ENCODE data around the gene CCDC85B.
A peak's percentile ranks its signal among the peaks of the same experiment; 100 is the strongest.
"Not testable (repeated sequence)": the region's sequence is repeated elsewhere in the genome, so short reads cannot be mapped to it uniquely, and the experiment has no call there.

CCDC85B gene

GRCh38 chr11:65890324-65891218, at the start of gene CCDC85B:
CCDC85B (plus strand) TSS chr11:65890673; CDS start chr11:65890784, 111 bp downstream.
- peak; percentile 97 for DNase-seq (ENCODE audit: low read depth)
- TF ChIP-seq CTCF (IDR thresholded peaks at IDR 0.05; ENCODE audit: insufficient read depth, low read depth, low read length, missing control alignments) = no peak
- peak within 1 kb of the TSS; percentile 67 for H3K4me3 ChIP-seq (ENCODE audit: low read length)

DNA sequence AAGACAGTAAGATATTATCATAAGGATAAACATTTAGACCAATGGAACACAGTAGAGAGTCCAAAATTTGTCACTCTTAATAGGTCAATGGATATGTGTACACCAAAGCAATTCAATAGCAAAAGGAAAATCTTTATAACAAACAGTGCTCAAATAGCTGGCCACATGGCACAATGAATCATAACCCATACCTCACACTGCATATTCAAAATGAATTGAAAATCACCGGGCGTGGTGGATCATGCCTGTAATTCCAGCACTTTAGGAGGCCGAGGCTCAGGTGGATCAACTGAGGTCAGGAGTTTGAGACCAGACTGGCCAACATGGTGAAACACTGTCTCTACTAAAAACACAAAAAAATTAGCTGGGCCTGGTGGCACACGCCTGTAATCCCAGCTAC, 48.3 kb upstream of the CCDC85B start:
- H3K4me3 ChIP-seq (ENCODE audit: low read length) = no peak overlapping the region
- TF ChIP-seq CTCF (IDR thresholded peaks at IDR 0.05; ENCODE audit: insufficient read depth, low read depth, low read length, missing control alignments) = no peak
- peak; percentile 44 for DNase-seq (ENCODE audit: low read depth)

DNA sequence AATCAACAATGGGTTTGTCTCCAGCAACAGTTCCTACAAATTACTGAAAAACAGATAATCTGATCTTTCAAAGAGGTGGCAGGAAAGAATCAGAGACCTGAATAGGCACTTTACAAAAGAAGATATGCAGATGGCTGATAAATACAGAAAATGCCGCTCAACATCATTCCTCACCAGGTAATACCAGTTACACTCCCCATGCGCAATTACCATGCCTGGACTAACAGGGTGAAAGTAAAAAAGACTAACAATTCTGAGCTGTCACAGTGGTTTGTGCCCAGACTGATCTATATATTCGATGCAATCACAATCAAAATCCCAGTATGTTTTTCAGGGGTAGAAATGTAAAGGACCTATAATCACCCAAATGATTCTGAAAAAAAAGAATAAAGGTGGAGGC, 46.7 kb upstream of the CCDC85B start:
- no peak for DNase-seq (ENCODE audit: low read depth)
- TF ChIP-seq CTCF (IDR thresholded peaks at IDR 0.05; ENCODE audit: insufficient read depth, low read depth, low read length, missing control alignments) = no peak
- no peak overlapping the region for H3K4me3 ChIP-seq (ENCODE audit: low read length)

DNA sequence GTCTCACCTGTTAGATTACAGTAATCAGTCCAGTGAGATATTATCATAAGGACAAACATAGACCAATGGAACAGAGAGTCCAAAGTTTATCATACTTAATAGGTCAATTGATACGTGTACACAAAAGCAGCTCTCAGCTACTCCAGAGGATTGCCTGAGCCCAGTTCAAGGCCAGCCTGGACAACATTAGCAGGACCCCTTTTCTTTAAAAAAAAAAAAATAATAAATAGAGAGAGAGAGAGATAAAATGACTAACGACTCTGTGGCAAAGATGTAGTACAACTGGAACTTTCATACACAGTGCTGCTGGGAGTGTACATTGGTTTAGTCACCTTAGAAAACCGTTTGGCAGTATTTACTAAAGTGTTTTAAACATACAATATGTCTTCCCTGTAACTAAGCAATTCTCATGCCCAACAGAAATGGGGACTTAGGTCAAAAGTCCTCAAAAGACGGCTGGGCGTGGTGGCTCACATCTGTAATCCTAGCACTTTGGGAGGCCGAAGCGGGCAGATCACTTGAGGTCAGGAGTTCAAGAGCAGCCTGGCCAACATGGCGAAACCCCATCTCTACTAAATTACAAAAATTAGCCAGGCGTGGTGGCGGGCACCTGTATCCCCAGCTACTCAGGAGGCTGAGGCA, 46.1 kb upstream of the CCDC85B start:
- no peak for TF ChIP-seq CTCF (IDR thresholded peaks at IDR 0.05; ENCODE audit: insufficient read depth, low read depth, low read length, missing control alignments)
- DNase-seq (ENCODE audit: low read depth) = no peak
- H3K4me3 ChIP-seq (ENCODE audit: low read length) = no peak overlapping the region

GRCh38 chr11:65847746-65848145, 42.7 kb upstream of the CCDC85B start:
- no peak overlapping the region for H3K4me3 ChIP-seq (ENCODE audit: low read length)

DNA sequence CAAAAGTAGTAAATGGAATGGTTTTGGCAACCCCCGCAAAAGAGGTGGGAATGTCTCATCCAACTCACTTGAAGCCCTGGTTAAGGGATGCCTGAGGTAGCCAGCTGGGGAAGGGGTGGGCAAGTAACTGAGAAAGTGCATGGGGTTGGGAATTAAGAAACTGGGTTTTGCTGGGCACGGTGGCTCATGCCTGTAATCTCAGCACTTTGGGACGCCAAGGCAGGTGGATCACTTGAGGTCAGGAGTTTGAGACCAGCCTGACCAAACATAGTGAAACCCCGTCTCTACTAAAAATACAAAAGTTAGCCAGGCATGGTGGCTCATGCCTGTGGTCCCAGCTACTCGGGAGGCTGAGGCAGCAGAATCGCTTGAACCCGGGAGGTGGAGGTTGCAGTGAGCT, 41.8 kb upstream of the CCDC85B start:
- DNase-seq (ENCODE audit: low read depth) = not testable (repeated sequence)

More at GRCh38 chr11:65847746-65848145, 42.7 kb upstream of the CCDC85B start:
- TF ChIP-seq CTCF (IDR thresholded peaks at IDR 0.05; ENCODE audit: insufficient read depth, low read depth, low read length, missing control alignments) = no peak
- DNase-seq (ENCODE audit: low read depth) = no peak

GRCh38 chr11:65849366-65849765, 41.1 kb upstream of the CCDC85B start:
- no peak overlapping the region for H3K4me3 ChIP-seq (ENCODE audit: low read length)
- no peak for TF ChIP-seq CTCF (IDR thresholded peaks at IDR 0.05; ENCODE audit: insufficient read depth, low read depth, low read length, missing control alignments)
- no peak for DNase-seq (ENCODE audit: low read depth)

More for the DNA sequence above, 41.8 kb upstream of the CCDC85B start:
- not testable (repeated sequence) for H3K4me3 ChIP-seq (ENCODE audit: low read length)

Measured in epithelial cell of esophagus (primary cell).